ENCODE data around the gene PARN. TPM values are rescaled to one million over a fixed set of nuclear protein-coding genes. Genes with fewer than 3 reads are reported as not detected.

Gene PARN
- total and polyA plus RNA-seq, 2 of the 4 experiments (the other 2 are of a cell fraction): 24.6 to 25.1 TPM

- no peak overlapping the region for H2AK9ac ChIP-seq (replicated peaks; ENCODE audit: low read depth, low read length, poor library complexity)
- H3K9me3 ChIP-seq (ENCODE audit: control insufficient read depth, insufficient read depth, low read length): no peaks in the 10 kb centered on the region
- in situ Hi-C loops (cut with MboI; ENCODE audit: low sequenced_read_pairs): no loop called here
- ATAC-seq (ENCODE audit: low read depth) (no peak), DNase-seq (no peak)
- no peak overlapping the region for H2BK120ac ChIP-seq (ENCODE audit: low read depth, low read length)
- no peak overlapping the region for H2AK5ac ChIP-seq (ENCODE audit: low read depth, low read length)
- no peak overlapping the region for H4K5ac ChIP-seq (ENCODE audit: low read depth, low read length)
- H3K4ac ChIP-seq (ENCODE audit: low read depth, low read length): no peak overlapping the region
- no peaks in the 10 kb centered on the region for H4K20me1 ChIP-seq (ENCODE audit: insufficient read depth, low read length)
- no peak overlapping the region for H4K91ac ChIP-seq (ENCODE audit: insufficient read depth, low read depth, low read length)
- no CpG with 5 or more reads among the region's 2 CpGs for WGBS, 2 experiments (ENCODE audit: extremely low coverage in 2 of 2, insufficient read length in 1 of 2)
- BruUV-seq (replicated peaks): no TSS peak
- no peak overlapping the region for H3K27ac ChIP-seq (ENCODE audit: insufficient read depth, low read length)
- TF ChIP-seq BHLHE40 (IDR thresholded peaks at IDR 0.05; ENCODE audit: low read depth, low read length): no peak
- TF ChIP-seq RFX5 (IDR thresholded peaks at IDR 0.05; ENCODE audit: low read depth, low read length): no peak
- no peak for TF ChIP-seq NFE2L2 (IDR thresholded peaks at IDR 0.05; ENCODE audit: low read depth, low read length)
- no peak for TF ChIP-seq RCOR1 (IDR thresholded peaks at IDR 0.05; ENCODE audit: insufficient replicate concordance, low read length)
- no peak for TF ChIP-seq USF2 (IDR thresholded peaks at IDR 0.05; ENCODE audit: low read depth, low read length)
- TF ChIP-seq MXI1 (IDR thresholded peaks at IDR 0.05; ENCODE audit: borderline replicate concordance, low read depth, low read length): no peak
- TF ChIP-seq RAD21 (IDR thresholded peaks at IDR 0.05; ENCODE audit: low read length): no peak
- no peak for TF ChIP-seq CEBPB (IDR thresholded peaks at IDR 0.05; ENCODE audit: low read depth, low read length)
- no peak for TF ChIP-seq CHD1 (IDR thresholded peaks at IDR 0.05; ENCODE audit: low read depth, low read length)
- no peak for TF ChIP-seq POLR2A (IDR thresholded peaks at IDR 0.05; ENCODE audit: low read depth, low read length)
- TF ChIP-seq FOS (IDR thresholded peaks at IDR 0.05; ENCODE audit: low read depth, low read length): no peak
- TF ChIP-seq SMC3 (IDR thresholded peaks at IDR 0.05; ENCODE audit: low read depth, low read length): no peak
- TF ChIP-seq MAFK (IDR thresholded peaks at IDR 0.05; ENCODE audit: low read depth, low read length): no peak
- dilution Hi-C loops (cut with HindIII; ENCODE audit: low sequenced_read_pairs, unreplicated experiment): no loop called here
- peaks cover 5% of the 10 kb centered on the region for H3K9me1 ChIP-seq (ENCODE audit: insufficient read depth, low read length)
- peaks cover 5% of the 10 kb centered on the region; the same call in 1 of the 2 replicates for H3K4me1 ChIP-seq (ENCODE audit: control insufficient read depth, insufficient read depth, low read length)
- no peak overlapping the region for H3K4me3 ChIP-seq (ENCODE audit: insufficient read depth, low read depth, low read length)
- no peak overlapping the region for H2BK5ac ChIP-seq (ENCODE audit: low read depth, low read length, poor library complexity, severe bottlenecking)
- no peaks in the 10 kb centered on the region for H3K36me3 ChIP-seq (ENCODE audit: control insufficient read depth, insufficient read depth, low read length)
- no peak overlapping the region for H4K8ac ChIP-seq (ENCODE audit: low read depth in 2 of 2, low read length in 2 of 2)
- H2AFZ ChIP-seq (replicated peaks; ENCODE audit: low read length, poor library complexity): no peak overlapping the region
- H3K23ac ChIP-seq (ENCODE audit: low read depth, low read length): no peak overlapping the region
- no peaks in the 10 kb centered on the region; a peak in 1 of 4 replicates for H3K79me1 ChIP-seq (ENCODE audit: low read depth in 1 of 2, low read length in 2 of 2)
- H3K56ac ChIP-seq (ENCODE audit: extremely low read depth, insufficient read depth, low read length): no peak overlapping the region
- CTCF ChIA-PET: no interaction called here
- H3K9ac ChIP-seq (ENCODE audit: low read depth, low read length): no peak overlapping the region
- no peak overlapping the region for H2BK20ac ChIP-seq (ENCODE audit: low read depth, low read length)
- no peak overlapping the region for H3K4me2 ChIP-seq (ENCODE audit: low read depth, low read length)
- H3K14ac ChIP-seq (replicated peaks; ENCODE audit: low read depth, low read length): no peak overlapping the region
- H2BK15ac ChIP-seq (ENCODE audit: low read depth, low read length): no peak overlapping the region
- intact Hi-C loops (cut with micrococcal nuclease): no loop called here
- POLR2A ChIA-PET (ENCODE audit: unreplicated experiment): no interaction called here
- H3K27me3 ChIP-seq (ENCODE audit: control insufficient read depth, insufficient read depth, low read length): no peaks in the 10 kb centered on the region
- H3K18ac ChIP-seq (ENCODE audit: low read depth, low read length): no peak overlapping the region
These were observed 159.3 kb downstream of the PARN start for GRCh38 chr16:14470788-14471187.
